ENCODE measurements around the gene CTNNAL1. TPM values are rescaled to one million over a fixed set of nuclear protein-coding genes. Genes with fewer than 3 reads are reported as not detected.

CTNNAL1 gene
- total RNA-seq, 1 donor from 2014 or later = 6.5 TPM

Other genes with a start within 250 kb of the CTNNAL1 start
- not detected in 2 replicates for gene ACTL7B, start 157.5 kb downstream of the CTNNAL1 start, total RNA-seq
- not detected in 2 replicates for gene ACTL7A, start 151.2 kb downstream of the CTNNAL1 start, total RNA-seq
- 24.4 and 25.6 TPM in 2 replicates for gene ELP1, start 79.4 kb downstream of the CTNNAL1 start, total RNA-seq
- 12.3 and 12.5 TPM in 2 replicates for gene ABITRAM, start 79.1 kb downstream of the CTNNAL1 start, total RNA-seq
- gene TMEM245, start 106.4 kb upstream of the CTNNAL1 start, total RNA-seq = 29.8 and 33.5 TPM in 2 replicates
- gene FRRS1L, start 153.8 kb upstream of the CTNNAL1 start, total RNA-seq = not detected in 2 replicates